Keratinocyte (primary cell): ENCODE measurements around the gene QPRT. TPM values are rescaled to one million over a fixed set of nuclear protein-coding genes. Genes with fewer than 3 reads are reported as not detected.
"Not testable (repeated sequence)": the region's sequence is repeated elsewhere in the genome, so short reads cannot be mapped to it uniquely, and the experiment has no call there.

Source experiments
- DNase-seq: peaks from one replicate; pipeline ENCODE4 v3.0.0-alpha.2; 2011; ENCODE audit warnings: low read depth, missing footprints, low spot score
- FAIRE-seq: peaks from 2 replicates; lab custom pipeline; 2011; peaks lifted over from hg19 to GRCh38; lab: Jason Lieb, UNC
- H2AFZ ChIP-seq: 2 replicates; pipeline ENCODE4 v1.6.0; 2012; ENCODE audit warnings: low read length, control low read depth, inconsistent platforms; ENCODE audit not compliant: control insufficient read depth
- H3K27ac ChIP-seq: 2 replicates; pipeline ENCODE4 v1.5.1; 2011; ENCODE audit warnings: low read length; ENCODE audit not compliant: control insufficient read depth, insufficient read depth
- H3K27me3 ChIP-seq: 3 replicates; pipeline ENCODE4 v1.6.0; 2011; ENCODE audit warnings: low read length; ENCODE audit not compliant: control insufficient read depth, insufficient read depth; ENCODE audit errors: extremely low read depth
- H3K36me3 ChIP-seq, 2 experiments: 2 replicates in 1 of 2; 3 replicates in 1 of 2; pipeline ENCODE4 v1.5.1; 2011; ENCODE audit warnings: low read length in 2 of 2, mild to moderate bottlenecking in 1 of 2; ENCODE audit not compliant: control insufficient read depth in 2 of 2, insufficient read depth in 2 of 2; ENCODE audit errors: extremely low read depth in 1 of 2
- H3K4me1 ChIP-seq: 3 replicates; pipeline ENCODE4 v1.5.1; 2011; ENCODE audit warnings: low read length; ENCODE audit not compliant: control insufficient read depth, insufficient read depth; ENCODE audit errors: extremely low read depth
- H3K4me2 ChIP-seq: 3 replicates; pipeline ENCODE4 v1.6.0; 2011; ENCODE audit warnings: low read depth, low read length; ENCODE audit not compliant: control insufficient read depth, insufficient read depth; ENCODE audit errors: extremely low read depth
- H3K4me3 ChIP-seq, 3 experiments: fragments of 200-600 bp in 1 of 3; sonication (generic) in 1 of 3; 2 replicates in 2 of 3; 3 replicates in 1 of 3; pipeline ENCODE4 v1.5.1; 2011 to 2016; ENCODE audit warnings: low read length in 3 of 3, mild to moderate bottlenecking in 3 of 3, control low read depth in 2 of 3, inconsistent platforms in 1 of 3, low read depth in 1 of 3, mixed read lengths in 1 of 3, mixed run types in 1 of 3, moderate library complexity in 1 of 3; ENCODE audit not compliant: control insufficient read depth in 2 of 3, insufficient read depth in 2 of 3; ENCODE audit errors: extremely low read depth in 1 of 3
- H3K79me2 ChIP-seq: 2 replicates; pipeline ENCODE4 v1.6.0; 2012; ENCODE audit warnings: low read length; ENCODE audit not compliant: control insufficient read depth, insufficient read depth
- H3K9ac ChIP-seq: 3 replicates; pipeline ENCODE4 v1.6.0; 2011; ENCODE audit warnings: low read length; ENCODE audit not compliant: control insufficient read depth, insufficient read depth; ENCODE audit errors: extremely low read depth
- H3K9me1 ChIP-seq: 3 replicates; pipeline ENCODE4 v1.6.0; 2011; ENCODE audit warnings: low read length; ENCODE audit not compliant: control insufficient read depth, insufficient read depth; ENCODE audit errors: extremely low read depth
- H3K9me3 ChIP-seq: 2 replicates; pipeline ENCODE4 v1.5.1; 2012; ENCODE audit warnings: low read depth, low read length; ENCODE audit not compliant: control insufficient read depth
- H4K20me1 ChIP-seq: 3 replicates; pipeline ENCODE4 v1.6.0; 2011; ENCODE audit warnings: low read length; ENCODE audit not compliant: control insufficient read depth, insufficient read depth; ENCODE audit errors: extremely low read depth
- CTCF ChIP-seq, 3 experiments: IDR thresholded peaks in 1 of 3; conservative IDR thresholded peaks in 1 of 3; optimal IDR thresholded peaks in 1 of 3; 2 replicates in 2 of 3; 3 replicates in 1 of 3; pipeline versions ENCODE3 to v1.5.1; 2011; ENCODE audit warnings: low read length in 3 of 3, mild to moderate bottlenecking in 3 of 3, moderate library complexity in 2 of 3, control low read depth in 1 of 3, inconsistent platforms in 1 of 3; ENCODE audit not compliant: insufficient read depth in 2 of 3; ENCODE audit errors: extremely low read depth in 1 of 3
- EZH2 ChIP-seq: IDR thresholded peaks from one replicate; pipeline ENCODE4 v1.6.1; 2012; ENCODE audit warnings: inconsistent platforms, mild to moderate bottlenecking, low read length, moderate library complexity
- dilution Hi-C: fragments of 300-500 bp; cut with MboI; formaldehyde crosslinking; loops from one replicate; pipeline ENCODE4 v1.7.0; 2020; ENCODE audit warnings: low sequenced_read_pairs; ENCODE audit not compliant: extremely low pct_ligation_motif_present
- polyA plus RNA-seq, 5 experiments: library from polyadenylated mRNA; depleted of rRNA in 3 of 5; stranded (reverse) in 3 of 5; stranded (forward) in 1 of 5; unstranded in 1 of 5; fragments of >200 nt; gene quantifications; 1 replicate in 1 of 5; 2 replicates in 3 of 5; 3 replicates in 1 of 5; pipeline versions ENCODE4 v1.2.1 to v1.2.3, GENCODE V29; 2011 to 2012; ENCODE audit warnings: missing spikeins in 2 of 5, low read depth in 1 of 5, low replicate concordance in 1 of 5

Gene QPRT
- polyA plus RNA-seq, 1 donor (not counting 4 experiments of a cell fraction or from before 2014, with no cell fraction given), result 8.8 TPM

GRCh38 chr16:29720703-29721102, 41.7 kb downstream of the QPRT start:
- no peak for DNase-seq

GRCh38 chr16:29721167-29721879, 42.3 kb downstream of the QPRT start:
- H3K9me3 ChIP-seq, H3K36me3 ChIP-seq, H2AFZ ChIP-seq, H4K20me1 ChIP-seq, FAIRE-seq, H3K4me3 ChIP-seq, H3K27me3 ChIP-seq, H3K27ac ChIP-seq, DNase-seq, H3K79me2 ChIP-seq, H3K9ac ChIP-seq, H3K9me1 ChIP-seq, dilution Hi-C loops, H3K4me1 ChIP-seq, H3K4me2 ChIP-seq: not testable (repeated sequence)
- peak; percentile 20 to 58 (median 44) for TF ChIP-seq CTCF (optimal IDR thresholded peaks at IDR 0.05 in 1 of 3, IDR thresholded peaks at IDR 0.05 in 1 of 3, conservative IDR thresholded peaks at IDR 0.05 in 1 of 3; ENCODE audit: extremely low read depth in 1 of 3, insufficient read depth in 2 of 3, low read length in 3 of 3)

More at GRCh38 chr16:29720703-29721102, 41.7 kb downstream of the QPRT start:
- Histone ChIP-seq H3K4me1 (peaks cover 4% of the 10 kb centered on the region), H3K79me2 (no peaks in the 10 kb centered on the region), H3K36me3 (no peaks in the 10 kb centered on the region), H3K27ac (no peak overlapping the region), H3K9me3 (no peaks in the 10 kb centered on the region), H3K27me3 (no peaks in the 10 kb centered on the region), H4K20me1 (no peaks in the 10 kb centered on the region), H3K4me3 (no peak overlapping the region), H3K9ac (no peak overlapping the region), H2AFZ (no peak overlapping the region), H3K4me2 (no peak overlapping the region), H3K9me1 (no peaks in the 10 kb centered on the region)
- dilution Hi-C loops, result no loop called here
- FAIRE-seq, result no peak
- TF ChIP-seq EZH2, result no peak
- no peak for TF ChIP-seq CTCF (optimal IDR thresholded peaks at IDR 0.05 in 1 of 3, IDR thresholded peaks at IDR 0.05 in 1 of 3, conservative IDR thresholded peaks at IDR 0.05 in 1 of 3; ENCODE audit: extremely low read depth in 1 of 3, insufficient read depth in 2 of 3, low read length in 3 of 3)
